ENCODE measurements around the gene CHN2.

DNA sequence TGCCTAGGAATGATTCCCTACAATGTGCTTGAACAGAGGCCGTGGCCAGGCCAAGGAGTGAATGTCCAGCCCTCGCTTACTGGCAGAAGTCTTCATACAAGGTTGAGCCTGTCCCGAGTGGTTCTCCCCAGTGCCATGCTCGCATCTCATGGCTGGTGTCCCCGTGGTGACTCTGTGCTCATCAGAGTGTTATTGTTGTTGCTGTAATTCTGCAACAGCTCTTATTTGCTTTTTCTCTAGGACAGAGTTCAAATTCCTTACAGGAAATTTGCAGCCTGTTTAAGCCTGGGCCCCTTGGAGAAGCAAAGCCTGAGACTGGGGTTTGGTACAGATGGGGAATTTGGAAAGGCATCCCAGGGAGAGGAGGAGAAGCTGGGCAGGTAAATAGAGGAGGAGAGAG, 211.3 kb downstream of the CHN2 start:
- TF ChIP-seq TAF1 (IDR thresholded peaks at IDR 0.05; ENCODE audit: low read depth, low read length) (no peak), POLR2AphosphoS5 (IDR thresholded peaks at IDR 0.05; ENCODE audit: low read depth, low read length) (no peak), POLR2A (IDR thresholded peaks at IDR 0.05; ENCODE audit: low read depth, low read length) (no peak)
